H1 (cell line): ENCODE measurements around the gene ENPP6. TPM values are rescaled to one million over a fixed set of nuclear protein-coding genes. Genes with fewer than 3 reads are reported as not detected.

ENCODE experiments used
- CTCF ChIA-PET: fragments of 300-600 bp; sonication (Branson Sonifier 250); formaldehyde crosslinking; loops from one replicate; lab custom pipeline; 2021; ENCODE audit not compliant: partially characterized antibody; lab: Charles Lee
- POLR2A ChIA-PET: fragments of 300-600 bp; sonication (Branson Sonifier 250); formaldehyde crosslinking; loops from one replicate; lab custom pipeline; 2021; ENCODE audit warnings: inconsistent platforms; ENCODE audit not compliant: partially characterized antibody; lab: Charles Lee
- DNase-seq, 2 experiments: peaks; one replicate each; pipeline versions ENCODE4 v3.0.0 to v3.0.0-alpha.2; 2010 to 2022; ENCODE audit warnings: low spot score in 2 of 2, low read depth in 1 of 2, mixed read lengths in 1 of 2
- FAIRE-seq: peaks from 2 replicates; lab custom pipeline; 2011; peaks lifted over from hg19 to GRCh38; lab: Jason Lieb, UNC
- H2AFZ ChIP-seq: 2 replicates; pipeline ENCODE4 v1.8.1; 2012; ENCODE audit warnings: low read length, inconsistent platforms
- H2AK5ac ChIP-seq: 2 replicates; pipeline ENCODE4 v1.6.1; 2013; ENCODE audit warnings: low read depth, low read length
- H2BK120ac ChIP-seq: replicated peaks from 2 replicates; pipeline ENCODE3; 2013; ENCODE audit warnings: low read depth, low read length, inconsistent platforms
- H2BK12ac ChIP-seq: 2 replicates; pipeline ENCODE4 v1.6.1; 2013; ENCODE audit warnings: low read depth, low read length
- H2BK15ac ChIP-seq: 2 replicates; pipeline ENCODE4 v1.6.1; 2013; ENCODE audit warnings: low read length
- H2BK20ac ChIP-seq: 2 replicates; pipeline ENCODE4 v1.6.1; 2013; ENCODE audit warnings: low read length
- H2BK5ac ChIP-seq: 2 replicates; pipeline ENCODE4 v1.6.1; 2013; ENCODE audit warnings: low read depth, low read length
- H3K14ac ChIP-seq: 2 replicates; pipeline ENCODE4 v1.6.1; 2013; ENCODE audit warnings: inconsistent platforms; ENCODE audit not compliant: insufficient read length
- H3K18ac ChIP-seq: 2 replicates; pipeline ENCODE4 v1.6.1; 2013; ENCODE audit warnings: low read length; ENCODE audit errors: extremely low read depth
- H3K23ac ChIP-seq: 2 replicates; pipeline ENCODE4 v1.6.1; 2013; ENCODE audit warnings: inconsistent platforms; ENCODE audit not compliant: insufficient read length
- H3K23me2 ChIP-seq: 2 replicates; pipeline ENCODE4 v1.6.1; 2013; ENCODE audit warnings: low read depth, low read length
- H3K27ac ChIP-seq: 2 replicates; pipeline ENCODE4 v1.6.1; 2011; ENCODE audit warnings: low read depth, low read length, inconsistent platforms
- H3K27me3 ChIP-seq, 4 experiments: replicated peaks in 1 of 4; 1 replicate in 1 of 4; 2 replicates in 3 of 4; pipeline versions ENCODE4 v1.6.1 to v1.8.1; 2011 to 2013; ENCODE audit warnings: low read length in 3 of 4, mild to moderate bottlenecking in 3 of 4, inconsistent platforms in 2 of 4, mixed read lengths in 2 of 4, moderate library complexity in 1 of 4; ENCODE audit not compliant: control insufficient read depth in 3 of 4, insufficient read depth in 3 of 4; ENCODE audit errors: extremely low read depth in 1 of 4
- H3K36me3 ChIP-seq, 4 experiments: 2 replicates each; pipeline versions ENCODE4 v1.6.1 to v1.8.1; 2011 to 2013; ENCODE audit warnings: mild to moderate bottlenecking in 4 of 4, low read length in 3 of 4, moderate library complexity in 2 of 4, control low read depth in 1 of 4, inconsistent platforms in 1 of 4; ENCODE audit not compliant: insufficient read depth in 4 of 4, control insufficient read depth in 2 of 4
- H3K4ac ChIP-seq: replicated peaks from 2 replicates; pipeline ENCODE3; 2013; ENCODE audit warnings: low read length, low read depth, mixed read lengths, inconsistent platforms; ENCODE audit not compliant: insufficient read length
- H3K4me1 ChIP-seq, 4 experiments: replicated peaks in 1 of 4; 1 replicate in 1 of 4; 2 replicates in 3 of 4; pipeline versions ENCODE4 v1.6.1 to v1.8.1; 2011 to 2013; ENCODE audit warnings: low read length in 3 of 4, inconsistent platforms in 2 of 4, mixed read lengths in 1 of 4; ENCODE audit not compliant: insufficient read depth in 4 of 4, control insufficient read depth in 3 of 4
- H3K4me2 ChIP-seq, 2 experiments: 2 replicates each; pipeline versions ENCODE4 v1.6.1 to v1.8.1; 2011 to 2013; ENCODE audit warnings: low read depth in 2 of 2, low read length in 2 of 2, control low read depth in 1 of 2, inconsistent platforms in 1 of 2, mild to moderate bottlenecking in 1 of 2; ENCODE audit not compliant: insufficient read depth in 1 of 2
- H3K4me3 ChIP-seq, 4 experiments: fragments of 200-600, 300-600 bp in 1 of 4; sonication (generic), shearing (Covaris generic), sonication (Bioruptor Twin) in 1 of 4; 2 replicates each; pipeline versions ENCODE4 v1.5.1 to v1.8.1; 2011 to 2016; ENCODE audit warnings: low read length in 4 of 4, low read depth in 3 of 4, control low read depth in 2 of 4, inconsistent platforms in 2 of 4, mild to moderate bottlenecking in 2 of 4, mixed read lengths in 1 of 4, moderate library complexity in 1 of 4; ENCODE audit not compliant: insufficient read depth in 2 of 4; ENCODE audit errors: extremely low read depth in 1 of 4
- H3K56ac ChIP-seq: replicated peaks from 2 replicates; pipeline ENCODE3; 2013; ENCODE audit warnings: low read depth, mild to moderate bottlenecking, mixed read lengths, low read length, inconsistent platforms; ENCODE audit not compliant: insufficient read length
- H3K79me1 ChIP-seq: 2 replicates; pipeline ENCODE4 v1.6.1; 2013; ENCODE audit warnings: low read depth, low read length, control low read depth
- H3K79me2 ChIP-seq, 2 experiments: 2 replicates each; pipeline versions ENCODE4 v1.6.1 to v1.8.1; 2012 to 2013; ENCODE audit warnings: low read length in 2 of 2, mild to moderate bottlenecking in 2 of 2, inconsistent platforms in 1 of 2; ENCODE audit not compliant: insufficient read depth in 2 of 2, control insufficient read depth in 1 of 2
- H3K9ac ChIP-seq, 4 experiments: replicated peaks in 1 of 4; 1 replicate in 1 of 4; 2 replicates in 3 of 4; pipeline versions ENCODE4 v1.6.1 to v1.8.1; 2011 to 2013; ENCODE audit warnings: low read depth in 3 of 4, low read length in 3 of 4, control low read depth in 2 of 4, mild to moderate bottlenecking in 2 of 4, moderate library complexity in 2 of 4, inconsistent platforms in 1 of 4; ENCODE audit errors: extremely low read depth in 1 of 4
- H3K9me3 ChIP-seq, 2 experiments: 2 replicates each; pipeline versions ENCODE4 v1.6.1 to v1.8.1; 2012 to 2013; ENCODE audit warnings: mild to moderate bottlenecking in 2 of 2, moderate library complexity in 2 of 2, control low read depth in 1 of 2, inconsistent platforms in 1 of 2, low read depth in 1 of 2, low read length in 1 of 2, mixed read lengths in 1 of 2; ENCODE audit not compliant: insufficient read depth in 2 of 2
- H4K20me1 ChIP-seq, 2 experiments: replicated peaks in 1 of 2; 2 replicates each; pipeline versions ENCODE3 to v1.8.1; 2011 to 2013; ENCODE audit warnings: inconsistent platforms in 2 of 2, low read length in 2 of 2, mild to moderate bottlenecking in 1 of 2; ENCODE audit not compliant: insufficient read depth in 2 of 2, control insufficient read depth in 1 of 2
- H4K5ac ChIP-seq: 2 replicates; pipeline ENCODE4 v1.6.1; 2013; ENCODE audit warnings: low read length, low read depth, mixed read lengths, inconsistent platforms; ENCODE audit not compliant: insufficient read length
- H4K8ac ChIP-seq: 2 replicates; pipeline ENCODE4 v1.8.0; 2013; ENCODE audit warnings: mild to moderate bottlenecking, moderate library complexity, low read length, inconsistent platforms; ENCODE audit not compliant: insufficient read depth; ENCODE audit errors: extremely low read depth
- H4K91ac ChIP-seq: replicated peaks from 2 replicates; pipeline ENCODE3; 2013; ENCODE audit warnings: low read length, mixed read lengths, inconsistent platforms; ENCODE audit not compliant: insufficient read length
- EP300 ChIP-seq, 2 experiments: IDR thresholded peaks; 1 replicate in 1 of 2; 2 replicates in 1 of 2; pipeline ENCODE4 v1.6.1; 2011 to 2012; ENCODE audit warnings: low read depth in 2 of 2, low read length in 2 of 2, mild to moderate bottlenecking in 2 of 2, borderline replicate concordance in 1 of 2, inconsistent platforms in 1 of 2, moderate library complexity in 1 of 2
- HDAC2 ChIP-seq, 2 experiments: fragments of 300-600 bp in 1 of 2; sonication (generic) in 1 of 2; IDR thresholded peaks; 2 replicates each; pipeline ENCODE4 v1.6.1; 2011 to 2012; ENCODE audit warnings: low read depth in 2 of 2, low read length in 2 of 2, mild to moderate bottlenecking in 2 of 2, moderate library complexity in 2 of 2, borderline replicate concordance in 1 of 2, inconsistent platforms in 1 of 2
- KDM4A ChIP-seq: IDR thresholded peaks from one replicate; pipeline ENCODE4 v1.7.1; 2012; ENCODE audit warnings: low read depth, mild to moderate bottlenecking, moderate library complexity, low read length, inconsistent platforms; ENCODE audit not compliant: severe bottlenecking
- RAD21 ChIP-seq, 2 experiments: IDR thresholded peaks in 1 of 2; conservative IDR thresholded peaks in 1 of 2; 2 replicates each; pipeline ENCODE4 v1.6.1; 2011; ENCODE audit warnings: low read depth in 2 of 2, low read length in 2 of 2, improper control_type of control experiment in 1 of 2, inconsistent platforms in 1 of 2, mild to moderate bottlenecking in 1 of 2, moderate library complexity in 1 of 2
- RFX5 ChIP-seq: IDR thresholded peaks from 2 replicates; pipeline ENCODE4 v1.6.1; 2011; ENCODE audit warnings: low read depth, low read length, improper control_type of control experiment, borderline replicate concordance
- YY1 ChIP-seq: IDR thresholded peaks from 2 replicates; pipeline ENCODE4 v1.6.1; 2011; ENCODE audit warnings: low read depth, mild to moderate bottlenecking, low read length
- WGBS, 2 experiments: shearing (Covaris generic) in 1 of 2; methylation state at CpG; one replicate each; pipeline versions ENCODE4 v1.1.6 to v1.1.7; 2013 to 2015; ENCODE audit warnings: low lambda C conversion rate in 2 of 2, mixed read lengths in 2 of 2, inconsistent platforms in 1 of 2, low coverage in 1 of 2, missing lambda C conversion rate in 1 of 2; ENCODE audit not compliant: insufficient replicate concordance in 2 of 2, insufficient coverage in 1 of 2, insufficient read length in 1 of 2; ENCODE audit errors: extremely low coverage in 1 of 2, missing lambda C conversion rate in 1 of 2; 5-methylcytosine and 5-hydroxymethylcytosine counted together
- polyA plus RNA-seq, 7 experiments: library from polyadenylated mRNA; depleted of rRNA in 3 of 7; stranded (reverse) in 5 of 7; unstranded in 2 of 7; fragments of >200 nt in 5 of 7; fragments of 200-250 nt in 2 of 7; gene quantifications; 1 replicate in 5 of 7; 2 replicates in 1 of 7; 4 replicates in 1 of 7; pipeline versions ENCODE4 v1.2.1 to v1.2.3, GENCODE V29; 2011 to 2013; ENCODE audit warnings: missing spikeins in 2 of 7, mixed read lengths in 2 of 7
- total RNA-seq: library from RNA; stranded (reverse); fragmentation: NEBNext Ultra II Directional; extraction: Animal tissue kit (Norgen Biotek cat#: 25700); gene quantifications from 2 replicates; pipeline ENCODE4 v1.2.1, GENCODE V29; 2021
- TF ChIP-seq, protein P1 (sequence below): IDR thresholded peaks from 2 replicates; pipeline ENCODE4 v1.6.1; 2012; ENCODE audit warnings: inconsistent platforms

ENPP6 gene
- total and polyA plus RNA-seq, 2 of the 8 experiments (the other 6 are each of a cell fraction or from before 2014, with no cell fraction given) = 0.11 to 0.20 TPM

DNA sequence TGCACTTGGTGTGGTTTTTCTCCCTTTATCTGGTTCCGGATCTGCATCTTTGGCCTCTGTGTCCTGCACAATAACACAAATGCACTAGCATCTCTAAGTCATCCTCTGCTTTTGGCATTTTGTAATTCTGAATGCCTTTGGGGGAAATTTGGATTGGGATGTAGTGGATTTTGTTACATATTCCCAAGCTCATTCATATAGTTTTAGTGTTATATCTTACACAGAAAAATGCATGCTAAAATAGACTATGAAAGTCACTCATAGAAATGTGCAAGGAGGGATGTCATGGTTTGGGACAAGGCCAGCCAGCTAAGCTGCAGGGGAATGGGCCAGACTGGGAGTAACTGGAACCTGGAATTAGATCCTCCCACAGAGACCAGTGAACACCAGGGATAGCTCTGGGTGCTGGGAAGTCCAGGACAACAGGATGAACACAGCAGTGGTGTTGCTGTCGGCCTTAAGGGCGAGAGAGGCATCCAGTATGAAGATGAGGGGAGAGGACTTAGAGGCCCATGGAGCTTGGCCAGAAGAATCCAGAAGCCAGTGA, 20.1 kb downstream of the ENPP6 start:
- Histone ChIP-seq H3K27ac (no peak overlapping the region), H3K9ac (no peak overlapping the region), H2BK120ac (no peak overlapping the region), H2BK15ac (no peak overlapping the region), H2AFZ (no peak overlapping the region), H3K18ac (no peak overlapping the region), H3K79me1 (no peaks in the 10 kb centered on the region), H3K4me2 (no peak overlapping the region), H4K20me1 (no peaks in the 10 kb centered on the region), H2BK12ac (no peak overlapping the region), H4K91ac (no peak overlapping the region), H2BK5ac (no peak overlapping the region), H3K23ac (no peak overlapping the region), H3K23me2 (no peaks in the 10 kb centered on the region), H3K14ac (no peak overlapping the region), H2BK20ac (no peak overlapping the region), H3K79me2 (no peaks in the 10 kb centered on the region), H3K36me3 (0 out of 8 replicates have a peak, but pooled peaks cover 0 to 4% (median 0%) of the 10 kb centered on the region in 4 experiments), H3K56ac (no peak overlapping the region), H4K5ac (no peak overlapping the region), H3K9me3 (peaks cover 0 to 6% of the 10 kb centered on the region in 2 experiments; a peak in 2 of 4 replicates), H3K4ac (no peak overlapping the region), H3K27me3 (no peaks in the 10 kb centered on the region), H3K4me1 (peaks cover 0 to 6% (median 3%) of the 10 kb centered on the region in 4 experiments; a peak in 3 of 7 replicates), H3K4me3 (no peak overlapping the region), H4K8ac (no peak overlapping the region), H2AK5ac (no peak overlapping the region)
- ChIA-PET POLR2A (interaction anchor here (1.3 kb wide), 1 partner anchor 8 kb away, joined by 3 read pairs; no protein-coding TSS in a partner anchor), CTCF (interaction anchor here (1.3 to 1.6 kb wide), 3 partner anchors 20 to 101 kb away, joined by 3 to 6 read pairs (median 4); partner anchors contain the start of gene ENPP6)
- FAIRE-seq (no peak), DNase-seq (no peak)
- TF ChIP-seq HDAC2 (IDR thresholded peaks at IDR 0.05; ENCODE audit: borderline replicate concordance in 1 of 2, low read depth in 2 of 2, low read length in 2 of 2) (no peak), KDM4A (no peak), YY1 (no peak), RAD21 (IDR thresholded peaks at IDR 0.05 in 1 of 2, conservative IDR thresholded peaks at IDR 0.05 in 1 of 2; ENCODE audit: low read depth in 2 of 2, low read length in 2 of 2) (no peak), EP300 (IDR thresholded peaks at IDR 0.05; ENCODE audit: borderline replicate concordance in 1 of 2, low read depth in 2 of 2, low read length in 2 of 2) (no peak), RFX5 (no peak)
- TF ChIP-seq, protein P1, sequence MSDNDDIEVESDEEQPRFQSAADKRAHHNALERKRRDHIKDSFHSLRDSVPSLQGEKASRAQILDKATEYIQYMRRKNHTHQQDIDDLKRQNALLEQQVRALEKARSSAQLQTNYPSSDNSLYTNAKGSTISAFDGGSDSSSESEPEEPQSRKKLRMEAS = no peak
- WGBS, 2 experiments = 91% methylated on average over 3 of the region's 3 CpGs; no CpG with 5 or more reads in 1 of the 2 experiments
